GM21576 (cell line): ENCODE results near the gene HDAC4.

Source experiments
- ATAC-seq: cut with Tn5 transposase; IDR thresholded peaks from one replicate; pipeline ENCODE4 v1.9.1; 2021; ENCODE audit warnings: mild to moderate bottlenecking, moderate library complexity; ENCODE audit not compliant: unreplicated experiment

Gene HDAC4

DNA sequence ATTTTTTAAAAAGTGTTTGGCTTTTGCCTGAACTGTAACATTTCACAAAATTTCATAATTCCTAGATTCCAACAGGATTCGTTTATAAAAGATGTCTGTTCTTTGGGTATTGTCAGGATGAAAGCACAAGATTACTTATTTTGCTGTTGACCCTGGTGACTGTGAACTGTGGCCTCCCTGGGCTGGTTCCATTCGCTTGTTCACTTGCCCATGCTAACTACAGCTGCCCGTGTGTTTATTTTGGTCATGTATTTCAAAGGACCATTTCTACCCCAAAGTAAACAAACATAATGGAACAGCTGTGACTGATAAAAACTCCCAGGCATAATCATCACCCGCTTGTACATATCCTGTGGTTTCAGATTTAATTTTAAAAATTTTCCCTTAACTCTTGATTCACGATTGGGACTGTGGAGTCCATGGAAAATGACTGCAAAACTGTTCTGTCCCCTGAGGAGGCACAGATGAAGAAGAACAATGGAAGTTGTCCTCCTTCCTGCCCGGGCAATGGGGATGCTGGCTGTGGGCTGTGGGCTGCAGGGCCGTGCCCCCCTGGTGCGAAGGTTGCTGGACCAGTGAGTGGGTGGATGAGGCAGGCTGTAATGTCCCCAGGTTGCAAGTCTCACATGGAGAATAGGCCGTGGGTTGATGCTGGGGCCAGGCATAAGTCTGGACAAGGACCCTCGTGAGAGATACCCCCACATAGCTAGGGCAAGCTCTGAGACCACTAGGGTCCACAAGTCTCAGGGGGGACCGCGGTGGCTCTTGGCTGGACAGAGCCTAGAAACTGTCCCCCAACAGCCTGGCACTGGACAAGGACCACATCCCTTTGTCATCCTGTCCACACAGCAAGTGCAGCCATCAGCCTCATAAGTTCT, 28.9 kb upstream of the HDAC4 start:
- ATAC-seq, result no peak

DNA sequence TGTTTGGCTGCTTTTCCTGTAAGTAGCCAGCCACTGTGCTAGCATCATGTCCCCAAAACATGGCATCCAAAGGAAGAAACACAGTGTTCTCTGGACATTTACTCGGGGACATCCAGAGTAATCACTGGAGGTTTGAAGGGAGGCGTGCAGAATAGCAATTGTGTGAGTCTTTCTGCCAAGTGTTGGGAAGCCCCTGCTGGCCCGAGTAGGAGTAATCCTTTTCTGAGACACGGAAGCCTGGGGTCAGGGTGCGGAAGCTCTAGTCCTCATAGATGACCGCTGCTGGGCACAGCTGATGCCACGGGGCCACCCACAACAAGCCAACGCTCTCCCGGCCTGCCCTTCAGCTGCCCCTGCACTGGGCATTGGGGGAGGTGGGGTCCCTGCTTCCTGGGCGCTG, 24.8 kb upstream of the HDAC4 start:
- ATAC-seq, result no peak

DNA sequence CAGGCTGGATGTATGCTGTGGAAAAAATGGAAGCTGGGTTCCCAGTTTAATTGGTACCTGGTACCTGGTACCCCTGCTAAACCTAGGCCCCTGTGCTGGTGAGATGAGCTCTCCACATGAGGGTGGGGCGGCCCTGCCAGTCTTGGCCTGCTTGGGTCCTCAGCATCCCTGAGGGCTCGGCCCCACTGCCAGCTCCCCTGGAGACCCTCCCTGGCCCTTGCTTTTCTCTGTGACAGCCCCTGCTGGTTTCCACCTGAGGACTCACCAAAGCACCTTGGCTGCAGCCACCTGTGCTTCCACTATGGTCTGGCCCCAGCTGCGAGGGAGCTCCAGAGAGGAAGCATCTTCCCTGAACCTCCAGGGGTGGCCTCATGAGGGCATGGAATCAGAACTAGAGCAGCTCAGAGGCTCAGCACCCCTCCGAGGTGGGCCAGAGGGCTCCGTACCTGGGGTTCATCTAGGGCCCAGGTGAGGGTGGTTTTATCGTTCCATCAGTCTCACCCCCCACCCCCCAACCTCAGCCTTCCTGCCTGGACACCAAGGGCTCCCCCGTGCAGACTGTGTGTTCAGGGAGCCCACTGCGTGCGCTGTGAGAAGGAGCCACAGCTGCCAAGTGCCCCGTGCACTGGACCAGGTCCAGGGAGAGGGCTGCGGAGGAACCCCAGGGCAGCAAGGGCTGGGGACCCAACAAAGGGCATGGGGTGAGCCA, 23.7 kb upstream of the HDAC4 start:
- ATAC-seq, result no peak

DNA sequence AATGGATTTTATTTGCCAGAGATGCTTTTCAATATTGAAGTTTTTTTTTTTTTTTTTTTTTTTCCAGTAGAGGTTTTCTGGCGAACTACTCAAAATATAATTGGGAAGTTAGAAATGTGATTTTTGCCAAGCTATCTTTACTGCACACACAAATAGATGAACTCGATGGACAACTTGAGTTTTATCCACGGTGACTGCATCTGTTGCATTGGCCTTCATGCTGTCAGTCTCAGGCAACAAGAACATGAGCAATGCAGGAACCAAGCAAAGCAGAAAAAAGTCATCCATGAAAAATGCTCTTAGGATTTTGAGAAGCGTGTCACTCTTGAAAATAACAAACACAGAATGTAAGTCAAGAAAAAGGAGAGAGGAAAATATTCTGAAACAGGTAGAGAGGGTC, 22.7 kb upstream of the HDAC4 start:
- ATAC-seq, result no peak

DNA sequence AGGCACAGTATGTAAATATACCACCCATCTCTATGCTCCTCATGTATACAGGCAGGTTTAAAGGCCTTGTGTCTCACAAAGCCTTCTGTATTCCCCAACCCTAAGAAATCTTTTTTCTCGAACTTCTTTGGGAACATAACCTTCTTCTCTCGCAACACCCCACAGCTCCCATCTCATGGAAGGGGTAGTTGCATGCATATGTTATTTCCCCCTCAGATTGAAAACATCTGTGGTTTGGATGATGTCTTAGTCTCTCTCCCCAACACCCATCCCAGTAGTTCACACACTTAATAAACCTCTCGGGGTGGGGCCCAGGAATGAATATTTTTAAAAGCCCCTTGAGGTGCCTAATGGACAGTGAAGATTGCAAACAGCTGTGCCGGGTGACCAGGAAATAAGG, 21.0 kb upstream of the HDAC4 start:
- no peak for ATAC-seq

DNA sequence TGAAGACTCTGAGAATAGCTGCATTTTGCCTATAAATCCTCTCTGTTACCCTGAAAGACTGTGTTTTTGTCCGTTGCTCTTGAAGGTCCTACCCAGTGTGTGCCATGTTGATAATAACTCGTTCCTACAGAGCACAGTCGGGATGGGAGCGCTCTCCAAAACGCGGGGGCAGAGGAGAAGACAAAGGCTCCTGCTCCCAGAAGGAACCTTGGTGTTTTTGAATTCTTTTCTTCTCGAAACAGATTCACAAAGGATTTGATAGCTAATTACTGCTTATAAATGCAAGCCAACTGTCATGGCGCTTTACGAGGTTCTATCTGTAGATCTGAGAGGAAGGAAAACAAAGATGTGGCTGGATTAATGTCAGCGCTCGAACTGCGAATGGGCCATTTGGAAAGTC, 19.3 kb upstream of the HDAC4 start:
- ATAC-seq, result no peak

DNA sequence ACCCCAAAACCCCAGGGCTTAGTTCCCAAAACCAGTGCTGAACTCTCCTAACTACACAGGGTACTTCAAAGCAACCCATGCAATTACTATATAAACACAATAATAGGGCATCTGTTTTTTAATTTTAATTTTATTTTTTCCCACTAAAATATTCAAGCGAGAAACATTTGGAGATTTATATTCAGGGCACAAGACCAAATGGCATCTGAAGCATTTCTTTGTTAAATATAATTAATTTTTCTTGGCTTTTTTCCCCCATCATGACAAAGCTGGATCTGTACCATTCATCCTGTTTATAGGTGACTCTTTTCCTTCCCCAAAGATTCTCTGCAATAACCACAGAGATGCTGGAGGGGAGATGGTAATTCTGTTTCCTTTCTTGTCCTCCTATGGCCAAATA, 18.1 kb upstream of the HDAC4 start:
- no peak for ATAC-seq

DNA sequence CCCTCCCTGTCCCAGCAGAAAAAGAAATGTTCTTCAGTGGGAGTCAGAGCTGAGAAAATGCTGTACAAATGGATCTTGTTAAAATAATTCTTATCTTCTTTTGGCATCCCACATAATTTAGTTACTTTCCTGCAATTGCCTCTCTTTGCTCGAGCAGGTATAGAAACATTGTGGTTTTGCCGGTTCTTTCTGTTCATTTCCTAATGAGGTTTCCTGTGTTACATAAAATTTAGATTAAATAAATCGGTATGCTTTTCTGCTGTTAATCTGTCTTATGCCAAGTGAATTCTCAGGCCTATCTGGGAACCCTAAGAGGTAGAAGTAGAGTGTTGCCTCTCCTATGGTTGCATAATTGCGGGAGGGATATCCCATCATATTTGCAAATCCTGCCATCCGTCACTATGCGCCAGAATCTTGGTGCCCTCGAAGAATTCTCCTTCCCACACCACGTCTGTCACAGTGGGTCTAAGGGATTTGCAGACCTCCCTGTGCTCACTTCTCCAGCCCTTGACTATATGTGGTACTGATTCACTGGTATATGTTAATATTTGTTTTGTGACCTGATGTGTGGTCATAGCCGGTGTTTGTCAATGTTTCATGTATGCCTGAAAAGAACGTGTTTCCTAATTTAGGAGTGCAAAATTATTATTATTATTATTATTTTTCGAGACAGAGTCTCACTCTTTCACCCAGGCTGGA, 12.2 kb upstream of the HDAC4 start:
- no peak for ATAC-seq

DNA sequence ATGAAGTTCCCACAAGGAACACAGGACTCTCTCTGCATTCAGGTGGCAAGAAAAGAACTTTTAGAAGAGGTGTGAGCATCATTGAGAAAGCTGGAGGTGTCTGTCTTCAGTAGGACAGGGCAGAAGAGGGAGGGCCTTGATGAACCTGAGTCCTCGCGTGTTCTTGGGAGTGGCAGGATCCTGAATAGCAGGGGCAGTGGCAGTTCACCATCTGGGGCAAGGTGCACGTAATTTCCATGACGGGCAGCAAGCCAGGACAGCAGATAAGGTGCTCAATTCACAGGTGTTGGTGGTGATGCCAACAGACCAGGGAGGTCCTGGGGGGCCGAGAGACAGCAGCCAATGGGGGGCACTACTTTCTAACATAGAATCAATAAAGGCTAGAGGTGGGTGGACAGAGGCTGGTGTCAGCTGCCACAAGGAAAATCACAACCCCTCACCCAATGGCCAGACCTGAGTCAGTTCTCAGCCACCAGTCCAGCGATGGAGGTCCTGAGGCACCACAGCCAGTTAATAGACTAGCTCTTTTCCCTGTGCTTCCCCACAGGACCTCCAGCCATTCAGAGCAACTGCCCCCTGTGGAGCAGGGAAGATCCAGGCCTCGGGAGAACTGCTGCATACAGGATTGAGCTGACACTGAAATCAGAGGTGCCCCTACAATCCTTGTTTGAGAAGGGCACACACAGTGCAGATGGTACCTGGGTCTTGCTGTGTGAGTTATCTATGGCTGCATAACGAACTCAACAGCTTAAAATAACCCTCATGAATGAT, 10.9 kb upstream of the HDAC4 start:
- ATAC-seq, result no peak

DNA sequence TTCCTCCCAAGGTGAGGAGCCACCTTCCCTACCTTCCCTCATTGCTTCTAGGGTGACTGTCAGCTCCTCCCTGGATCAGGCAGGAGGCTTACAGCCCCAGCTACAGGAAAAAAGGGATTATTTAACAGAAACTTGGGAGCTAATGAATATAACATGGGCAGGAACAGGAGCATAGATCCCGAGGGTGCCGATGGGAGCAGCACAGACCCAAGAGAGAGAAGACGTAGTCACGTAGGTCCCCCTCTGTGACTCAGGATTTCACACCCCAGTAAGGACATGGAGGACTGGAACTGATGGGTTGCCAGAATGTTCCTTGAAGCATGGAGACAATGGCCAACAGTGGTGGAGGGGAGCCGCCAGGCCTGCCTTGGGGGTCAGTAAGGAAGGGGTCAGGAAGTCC, 10.3 kb upstream of the HDAC4 start:
- ATAC-seq, result no peak

DNA sequence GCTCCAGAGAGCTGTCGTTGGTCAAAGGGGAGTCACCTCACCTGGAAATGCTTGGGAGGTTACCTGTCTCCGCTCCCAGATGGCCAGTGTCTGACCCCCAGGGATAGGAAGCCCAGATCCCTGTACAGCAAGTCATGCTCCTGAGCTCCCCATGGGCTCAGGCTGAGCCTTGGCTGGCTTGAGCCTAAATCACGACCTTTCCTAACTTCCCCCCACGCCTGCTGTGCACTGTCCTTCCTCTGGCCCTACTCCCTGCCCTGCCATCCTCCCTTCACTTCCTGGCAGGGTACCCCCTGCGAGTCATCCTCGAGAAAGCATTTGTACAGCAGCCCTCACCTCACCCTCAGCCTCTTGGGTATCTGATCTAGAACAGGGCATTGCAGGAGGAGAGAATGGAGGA, 9.2 kb upstream of the HDAC4 start:
- ATAC-seq, result no peak

DNA sequence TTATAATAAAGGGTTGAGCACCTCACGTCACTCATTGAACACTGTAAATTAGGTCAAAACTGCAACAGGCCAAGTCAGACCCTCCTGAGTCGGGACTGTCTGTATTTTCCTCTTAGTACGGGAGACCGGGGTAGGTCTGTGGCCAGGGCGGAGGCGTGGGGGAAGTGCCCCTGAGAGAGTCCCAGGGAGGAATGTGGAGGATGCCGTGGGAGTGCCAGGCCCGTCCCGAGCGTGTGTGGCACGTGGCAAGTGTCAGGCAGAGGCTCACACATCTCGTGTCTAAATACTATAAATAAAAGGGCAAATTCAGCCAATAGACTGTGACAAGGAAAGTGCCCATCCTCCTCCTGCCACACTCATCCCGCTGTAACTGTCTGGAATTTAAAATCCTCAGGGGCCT, 6.3 kb upstream of the HDAC4 start:
- ATAC-seq, result no peak

DNA sequence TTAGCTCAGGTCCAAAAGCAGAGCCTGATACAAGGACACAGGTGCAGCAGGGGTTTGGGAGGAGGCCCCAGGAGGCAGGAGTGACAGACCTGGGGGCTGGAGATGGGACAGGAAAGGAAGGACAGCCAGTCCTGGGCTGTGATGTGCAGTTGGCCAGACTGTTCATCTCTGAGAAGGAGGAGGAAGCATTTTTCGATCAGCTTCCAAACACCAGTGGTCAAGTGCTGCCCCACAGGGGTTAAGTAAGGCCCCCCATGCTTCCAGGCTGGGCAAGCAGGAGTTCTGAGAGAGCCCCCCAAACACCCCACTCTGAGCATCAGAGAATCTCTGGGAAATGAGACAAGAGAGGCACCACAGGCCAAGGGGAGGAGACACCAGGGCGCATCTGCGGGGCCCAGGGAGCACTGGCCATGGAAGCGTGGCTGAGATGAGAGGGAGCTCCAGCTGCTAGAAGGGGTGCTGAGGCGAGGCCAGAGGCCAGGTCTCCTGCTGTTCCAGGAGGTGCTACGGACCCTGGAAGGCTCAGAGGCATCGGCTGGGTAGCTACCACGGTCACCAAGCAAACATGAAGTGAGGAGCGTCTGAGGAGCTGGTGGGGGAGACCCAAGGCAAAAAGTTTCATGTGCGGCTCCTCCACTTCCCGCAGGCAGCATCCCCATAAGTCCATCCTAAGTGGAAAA, 5.6 kb upstream of the HDAC4 start:
- ATAC-seq, result no peak

DNA sequence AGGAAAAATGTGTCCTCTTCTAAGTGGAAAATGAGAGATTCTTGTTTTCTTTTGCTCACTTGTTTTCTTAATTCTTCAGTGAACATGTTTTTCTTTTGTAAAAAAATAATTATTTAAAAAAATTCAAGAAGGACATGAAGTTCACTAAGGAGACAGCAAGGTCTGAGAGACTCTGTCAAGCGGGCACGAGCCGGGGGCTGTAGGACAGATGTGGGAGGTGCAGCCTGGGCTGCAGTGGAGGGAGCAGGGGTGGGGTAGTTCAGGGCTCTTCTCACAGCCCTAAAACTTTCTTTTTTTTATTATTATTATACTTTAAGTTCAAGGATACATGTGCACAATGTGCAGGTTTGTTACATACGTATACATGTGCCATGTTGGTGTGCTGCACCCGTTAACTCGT, 4.3 kb upstream of the HDAC4 start:
- no peak for ATAC-seq

DNA sequence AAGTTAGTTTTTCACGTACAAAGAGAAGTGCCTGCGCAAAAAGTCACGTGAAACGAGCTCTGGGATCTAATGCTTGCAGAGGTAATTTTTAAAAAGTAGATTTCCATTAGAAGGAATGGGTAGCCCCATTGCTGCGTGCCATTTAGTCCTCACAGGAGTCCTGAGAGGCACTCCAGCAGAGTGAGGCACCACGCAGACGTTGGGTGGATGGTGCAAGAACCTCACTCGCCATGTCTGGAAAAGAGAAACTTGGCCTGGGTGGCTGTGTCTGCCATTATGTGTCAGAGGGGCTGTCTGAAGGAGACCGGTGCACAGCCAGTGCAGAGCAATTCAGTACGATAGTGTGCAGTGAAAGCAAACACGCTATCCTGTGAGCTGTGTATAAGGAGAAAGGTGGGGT, 1.8 kb upstream of the HDAC4 start:
- ATAC-seq, result no peak

DNA sequence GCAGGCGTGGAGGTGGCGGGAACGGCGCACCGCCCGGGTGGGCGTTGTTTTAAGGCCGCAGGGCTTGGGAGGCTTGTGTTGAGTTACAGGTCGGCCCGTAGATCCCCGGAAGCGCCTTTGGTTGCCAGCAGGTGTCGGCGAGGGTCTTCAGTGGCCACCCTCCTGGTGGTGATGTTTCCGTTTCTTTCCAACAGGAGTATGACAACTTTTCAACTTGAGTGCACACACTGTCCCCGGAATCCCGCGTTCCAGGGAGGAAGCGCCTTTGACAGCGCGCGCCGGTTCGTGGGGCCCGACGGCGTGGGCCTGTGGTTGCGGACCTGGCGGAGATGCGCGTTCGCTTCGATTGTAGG, 1.0 kb upstream of the HDAC4 start:
- ATAC-seq, result peak; percentile 13

DNA sequence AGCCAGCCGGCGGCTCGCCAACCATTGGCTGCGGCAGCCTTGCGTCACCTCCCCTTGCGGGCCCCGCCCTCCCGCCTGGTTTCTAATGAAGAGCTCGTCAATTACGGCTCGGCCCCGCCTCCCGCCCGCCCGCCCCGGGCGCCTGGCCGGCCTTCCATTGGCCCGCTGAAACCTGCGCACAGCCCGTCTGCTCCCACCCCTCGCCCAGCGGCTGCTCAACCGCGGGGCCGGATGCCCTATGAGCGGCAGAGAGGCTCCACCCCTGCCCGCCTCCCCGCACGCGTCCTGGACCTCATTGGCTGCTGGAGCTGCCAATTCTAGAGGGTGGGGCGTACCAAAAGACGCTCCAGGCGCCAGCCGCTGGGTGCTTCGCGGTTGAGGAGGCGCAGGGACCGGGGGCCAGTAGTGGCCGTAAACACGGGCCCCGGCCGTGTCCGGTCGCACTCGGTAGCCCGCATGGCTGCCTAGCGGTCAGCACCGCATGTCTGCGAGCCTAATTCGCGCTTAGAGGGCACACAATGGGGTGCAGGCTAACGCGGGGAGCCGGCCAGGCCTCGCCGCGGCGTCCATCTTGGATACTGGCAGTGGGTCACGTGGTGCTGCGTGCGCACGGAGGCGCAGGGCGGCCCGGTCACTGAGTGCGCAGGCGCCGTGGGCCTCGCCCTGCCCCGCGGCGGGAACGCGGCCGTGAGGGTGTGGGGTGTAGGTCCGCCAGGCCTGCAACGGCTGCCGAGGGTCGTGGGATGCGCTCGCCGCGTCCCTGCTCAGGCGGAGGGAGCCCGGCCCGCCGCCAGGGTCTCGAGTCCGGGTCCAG, 454 bp upstream of the HDAC4 start:
- peak; percentile 84 for ATAC-seq

DNA sequence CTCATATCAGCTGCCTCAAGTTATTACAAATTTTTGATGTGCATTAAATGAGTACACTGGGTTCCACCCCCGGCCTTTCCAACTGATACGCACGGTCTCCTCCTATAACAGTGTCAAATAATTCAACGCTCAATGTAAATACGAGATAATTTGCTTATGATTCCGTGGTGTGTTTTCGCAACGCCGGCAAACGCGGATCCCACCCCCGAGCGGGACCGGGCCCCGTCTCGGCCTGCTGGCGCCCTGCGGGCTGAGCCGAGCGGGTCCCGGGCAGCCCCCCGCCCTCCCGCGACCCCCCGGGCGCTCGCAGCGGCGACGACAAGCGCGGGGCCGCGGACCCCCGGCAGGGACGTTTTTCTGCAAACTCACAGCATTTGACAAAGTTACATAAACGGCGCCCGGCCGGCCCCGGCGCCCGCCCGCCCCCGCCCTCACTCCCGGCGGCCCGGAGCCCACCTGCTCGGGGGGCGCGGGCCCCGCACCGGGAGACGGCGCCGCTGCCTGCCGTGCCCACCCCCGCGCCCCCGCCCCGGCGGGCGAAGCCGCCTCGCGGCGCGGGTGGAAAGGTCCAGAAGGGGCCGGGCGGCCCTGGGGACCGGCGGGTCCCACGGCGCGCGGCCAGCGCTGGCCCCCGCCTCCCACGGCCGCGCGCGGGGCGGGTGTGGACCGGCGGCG, 762 bp downstream of the HDAC4 start:
- no peak for ATAC-seq

DNA sequence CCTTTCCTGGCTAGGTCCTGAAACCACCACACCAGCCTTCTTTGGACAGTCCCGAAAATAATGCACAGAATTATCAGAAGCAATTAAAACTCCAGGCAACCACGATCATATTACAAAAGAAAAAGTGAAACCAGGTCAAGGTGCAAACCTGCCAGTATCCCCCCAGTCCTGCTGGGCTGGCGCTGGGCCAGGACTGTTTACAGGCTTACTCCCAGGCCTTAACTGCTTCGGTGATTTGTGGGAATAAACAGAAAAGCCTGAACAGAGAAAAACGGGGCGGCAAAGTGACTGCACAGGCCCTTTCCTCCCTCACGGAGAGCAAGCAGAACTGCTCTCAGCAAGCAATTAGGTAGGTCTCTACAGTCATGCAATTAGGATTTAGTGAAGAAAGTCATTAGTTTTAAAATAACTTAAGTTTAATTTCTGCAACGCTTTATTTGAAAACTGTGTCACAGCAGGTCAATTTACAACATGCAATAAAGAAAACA, 1.3 kb downstream of the HDAC4 start:
- ATAC-seq, result no peak
